Measurements from ENCODE around the gene CCDC32. TPM values are rescaled to one million over a fixed set of nuclear protein-coding genes. Genes with fewer than 3 reads are reported as not detected.

Gene CCDC32
- total RNA-seq, 4 donors from 2014 or later: 18.2 to 39.3 (median 29.3) TPM

- Histone ChIP-seq H3K4me1 (peaks cover 0 to 5% of the 10 kb centered on the region in 2 donors), H3K36me3 (no peaks in the 10 kb centered on the region), H3K9me3 (no peaks in the 10 kb centered on the region), H3K27ac (no peak overlapping the region), H3K4me3 (no peak overlapping the region), H3K27me3 (peaks cover 0 to 7% of the 10 kb centered on the region in 2 donors)
- TF ChIP-seq POLR2A (IDR thresholded peaks at IDR 0.05) (no peak), CTCF (IDR thresholded peaks at IDR 0.05) (no peak)
- no peak for DNase-seq
- intact Hi-C loops (cut with DNase I; ENCODE audit: low total_unique reads): no loop called here
Measured at GRCh38 chr15:40598126-40598525, 33.3 kb upstream of the CCDC32 start.

GRCh38 chr15:40597024-40597423, 32.2 kb upstream of the CCDC32 start:
- H3K27me3 ChIP-seq: peaks cover 0 to 7% of the 10 kb centered on the region in 2 donors
- no peak for TF ChIP-seq CTCF (IDR thresholded peaks at IDR 0.05)
- TF ChIP-seq POLR2A (IDR thresholded peaks at IDR 0.05): no peak
- no peak overlapping the region for H3K4me3 ChIP-seq
- H3K4me1 ChIP-seq: peaks cover 0 to 5% of the 10 kb centered on the region in 2 donors
- intact Hi-C loops (cut with DNase I; ENCODE audit: low total_unique reads): no loop called here
- DNase-seq: no peak
- H3K9me3 ChIP-seq: no peaks in the 10 kb centered on the region
- H3K27ac ChIP-seq: no peak overlapping the region
- no peaks in the 10 kb centered on the region for H3K36me3 ChIP-seq

GRCh38 chr15:40595773-40596172, 30.9 kb upstream of the CCDC32 start:
- H3K4me1 ChIP-seq: peaks cover 0 to 5% of the 10 kb centered on the region in 2 donors
- H3K4me3 ChIP-seq: no peak overlapping the region
- TF ChIP-seq CTCF (IDR thresholded peaks at IDR 0.05): no peak
- no peak for TF ChIP-seq POLR2A (IDR thresholded peaks at IDR 0.05)
- no peaks in the 10 kb centered on the region for H3K36me3 ChIP-seq
- peaks cover 0 to 7% of the 10 kb centered on the region in 2 donors for H3K27me3 ChIP-seq
- no peak overlapping the region for H3K27ac ChIP-seq
- DNase-seq: no peak
- no peaks in the 10 kb centered on the region for H3K9me3 ChIP-seq
- intact Hi-C loops (cut with DNase I; ENCODE audit: low total_unique reads): no loop called here

GRCh38 chr15:40595219-40595618, 30.4 kb upstream of the CCDC32 start:
- Histone ChIP-seq H3K4me3 (no peak overlapping the region), H3K27ac (no peak overlapping the region)
- intact Hi-C loops (cut with DNase I; ENCODE audit: low total_unique reads): no loop called here

GRCh38 chr15:40594429-40594836, 29.6 kb upstream of the CCDC32 start:
- H3K27ac ChIP-seq: peak overlapping the region; percentile 91 to 92

More at GRCh38 chr15:40595219-40595618, 30.4 kb upstream of the CCDC32 start:
- Histone ChIP-seq H3K27me3 (peaks cover 0 to 7% of the 10 kb centered on the region in 2 donors), H3K36me3 (no peaks in the 10 kb centered on the region), H3K4me1 (peaks cover 0 to 5% of the 10 kb centered on the region in 2 donors), H3K9me3 (no peaks in the 10 kb centered on the region)
- no peak for DNase-seq
- TF ChIP-seq POLR2A (IDR thresholded peaks at IDR 0.05) (no peak), CTCF (IDR thresholded peaks at IDR 0.05) (no peak)

More at GRCh38 chr15:40594429-40594836, 29.6 kb upstream of the CCDC32 start:
- peak overlapping the region; percentile 44 to 57 for H3K4me3 ChIP-seq
- H3K4me1 ChIP-seq: peaks cover 0 to 5% of the 10 kb centered on the region in 2 donors
- peaks cover 0 to 7% of the 10 kb centered on the region in 2 donors for H3K27me3 ChIP-seq
- TF ChIP-seq POLR2A (IDR thresholded peaks at IDR 0.05) (no peak), CTCF (IDR thresholded peaks at IDR 0.05) (no peak)
- H3K9me3 ChIP-seq: no peaks in the 10 kb centered on the region
- H3K36me3 ChIP-seq: no peaks in the 10 kb centered on the region
- intact Hi-C loops (cut with DNase I; ENCODE audit: low total_unique reads): no loop called here
- peak in 1 of 2 donors; percentile 20 for DNase-seq

All from uterus (tissue), 4 donors.